ENCODE results near the gene ASTL. TPM values are rescaled to one million over a fixed set of nuclear protein-coding genes. Genes with fewer than 3 reads are reported as not detected.

The ASTL gene
- total RNA-seq, 4 donors from 2014 or later: 0.34 TPM; not detected in 3

- no peak for TF ChIP-seq CTCF (IDR thresholded peaks at IDR 0.05; ENCODE audit: low read depth)
Measured at GRCh38 chr2:96111823-96112500, 26.3 kb downstream of the ASTL start.

- no peak for TF ChIP-seq CTCF (IDR thresholded peaks at IDR 0.05; ENCODE audit: low read depth)
Measured at GRCh38 chr2:96111257-96111640, 27.1 kb downstream of the ASTL start.

- no peak for TF ChIP-seq CTCF (IDR thresholded peaks at IDR 0.05; ENCODE audit: low read depth)
Measured at GRCh38 chr2:96110621-96111256, 27.6 kb downstream of the ASTL start.

GRCh38 chr2:96109931-96110511, 28.3 kb downstream of the ASTL start:
- TF ChIP-seq CTCF (IDR thresholded peaks at IDR 0.05; ENCODE audit: low read depth): no peak

GRCh38 chr2:96109361-96109680, 29.0 kb downstream of the ASTL start:
- no peak for TF ChIP-seq CTCF (IDR thresholded peaks at IDR 0.05; ENCODE audit: low read depth)

- no peak for TF ChIP-seq CTCF (IDR thresholded peaks at IDR 0.05; ENCODE audit: low read depth)
Measured at GRCh38 chr2:96108541-96109360, 29.6 kb downstream of the ASTL start.

- no peak for TF ChIP-seq CTCF (IDR thresholded peaks at IDR 0.05; ENCODE audit: low read depth)
Measured at GRCh38 chr2:96108151-96108540, 30.2 kb downstream of the ASTL start.

Measured in subcutaneous adipose tissue (tissue), 4 donors.